Parathyroid adenoma (tissue), 2 donors: ENCODE measurements around the gene TRIM63.

Experiments
- H2AFZ ChIP-seq: fragments of 300-600 bp; sonication (generic); one replicate; pipeline ENCODE4 v1.7.0; 2017; ENCODE audit warnings: antibody characterized with exemption, mild to moderate bottlenecking
- H3K27ac ChIP-seq: fragments of 300-600 bp; sonication (generic); one replicate; pipeline ENCODE4 v1.7.0; 2017
- H3K27me3 ChIP-seq: fragments of 300-600 bp; sonication (generic); one replicate; pipeline ENCODE4 v1.7.0; 2017; ENCODE audit warnings: low read length; ENCODE audit not compliant: control insufficient read depth, insufficient read depth
- H3K36me3 ChIP-seq: fragments of 300-600 bp; sonication (generic); one replicate; pipeline ENCODE4 v1.7.0; 2017; ENCODE audit warnings: low read length; ENCODE audit not compliant: control insufficient read depth, insufficient read depth
- H3K4me1 ChIP-seq: fragments of 300-600 bp; sonication (generic); one replicate; pipeline ENCODE4 v1.7.0; 2017; ENCODE audit warnings: control low read depth
- H3K4me2 ChIP-seq: fragments of 300-600 bp; sonication (generic); one replicate; pipeline ENCODE4 v1.7.0; 2017; ENCODE audit warnings: low read length
- H3K4me3 ChIP-seq: fragments of 300-600 bp; sonication (generic); one replicate; pipeline ENCODE4 v1.7.0; 2017; ENCODE audit warnings: low read depth, low read length
- H3K79me2 ChIP-seq: fragments of 300-600 bp; sonication (generic); one replicate; pipeline ENCODE4 v1.7.0; 2017; ENCODE audit warnings: control low read depth
- H3K9ac ChIP-seq: fragments of 300-600 bp; sonication (generic); one replicate; pipeline ENCODE4 v1.7.0; 2017; ENCODE audit warnings: mild to moderate bottlenecking
- H3K9me3 ChIP-seq: fragments of 300-600 bp; sonication (generic); one replicate; pipeline ENCODE4 v1.7.0; 2017; ENCODE audit warnings: low read length; ENCODE audit not compliant: control insufficient read depth
- TF ChIP-seq, protein P1 (sequence below): fragments of 300-600 bp; sonication (generic); IDR thresholded peaks from one replicate; pipeline ENCODE4 v1.7.0; 2017; ENCODE audit warnings: antibody characterized with exemption, mild to moderate bottlenecking
- donor health status: primary hyperparathyroidism.

Gene TRIM63

DNA sequence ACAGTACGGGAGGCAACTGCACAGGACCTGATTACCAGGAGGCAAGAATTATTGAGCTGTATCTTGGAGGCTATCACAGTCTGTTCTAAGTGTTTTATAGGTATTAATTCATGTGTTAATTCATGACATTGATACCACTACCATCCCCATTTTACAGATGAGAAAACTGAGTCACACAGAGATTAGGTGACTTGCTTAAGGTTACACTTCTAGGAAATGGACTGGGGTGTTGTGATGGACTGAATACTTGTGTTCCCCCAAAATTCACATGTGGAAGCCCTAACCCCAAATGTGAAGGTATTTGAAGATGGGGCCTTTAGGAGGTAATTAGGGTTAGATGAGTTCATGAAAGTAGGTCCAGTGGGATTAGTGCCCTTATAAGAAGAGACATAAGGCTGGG, 10.1 kb upstream of the TRIM63 start:
- no peak overlapping the region for H3K4me3 ChIP-seq
- no peak overlapping the region for H3K27ac ChIP-seq
- no peak overlapping the region for H3K4me2 ChIP-seq
- no peaks in the 10 kb centered on the region for H3K79me2 ChIP-seq
- no peaks in the 10 kb centered on the region for H3K4me1 ChIP-seq
- no peaks in the 10 kb centered on the region for H3K27me3 ChIP-seq
- no peaks in the 10 kb centered on the region for H3K9me3 ChIP-seq
- TF ChIP-seq, protein P1, sequence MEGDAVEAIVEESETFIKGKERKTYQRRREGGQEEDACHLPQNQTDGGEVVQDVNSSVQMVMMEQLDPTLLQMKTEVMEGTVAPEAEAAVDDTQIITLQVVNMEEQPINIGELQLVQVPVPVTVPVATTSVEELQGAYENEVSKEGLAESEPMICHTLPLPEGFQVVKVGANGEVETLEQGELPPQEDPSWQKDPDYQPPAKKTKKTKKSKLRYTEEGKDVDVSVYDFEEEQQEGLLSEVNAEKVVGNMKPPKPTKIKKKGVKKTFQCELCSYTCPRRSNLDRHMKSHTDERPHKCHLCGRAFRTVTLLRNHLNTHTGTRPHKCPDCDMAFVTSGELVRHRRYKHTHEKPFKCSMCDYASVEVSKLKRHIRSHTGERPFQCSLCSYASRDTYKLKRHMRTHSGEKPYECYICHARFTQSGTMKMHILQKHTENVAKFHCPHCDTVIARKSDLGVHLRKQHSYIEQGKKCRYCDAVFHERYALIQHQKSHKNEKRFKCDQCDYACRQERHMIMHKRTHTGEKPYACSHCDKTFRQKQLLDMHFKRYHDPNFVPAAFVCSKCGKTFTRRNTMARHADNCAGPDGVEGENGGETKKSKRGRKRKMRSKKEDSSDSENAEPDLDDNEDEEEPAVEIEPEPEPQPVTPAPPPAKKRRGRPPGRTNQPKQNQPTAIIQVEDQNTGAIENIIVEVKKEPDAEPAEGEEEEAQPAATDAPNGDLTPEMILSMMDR, result no peak
- H3K9ac ChIP-seq, result no peak overlapping the region
- no peaks in the 10 kb centered on the region for H3K36me3 ChIP-seq
- H2AFZ ChIP-seq, result no peak overlapping the region

DNA sequence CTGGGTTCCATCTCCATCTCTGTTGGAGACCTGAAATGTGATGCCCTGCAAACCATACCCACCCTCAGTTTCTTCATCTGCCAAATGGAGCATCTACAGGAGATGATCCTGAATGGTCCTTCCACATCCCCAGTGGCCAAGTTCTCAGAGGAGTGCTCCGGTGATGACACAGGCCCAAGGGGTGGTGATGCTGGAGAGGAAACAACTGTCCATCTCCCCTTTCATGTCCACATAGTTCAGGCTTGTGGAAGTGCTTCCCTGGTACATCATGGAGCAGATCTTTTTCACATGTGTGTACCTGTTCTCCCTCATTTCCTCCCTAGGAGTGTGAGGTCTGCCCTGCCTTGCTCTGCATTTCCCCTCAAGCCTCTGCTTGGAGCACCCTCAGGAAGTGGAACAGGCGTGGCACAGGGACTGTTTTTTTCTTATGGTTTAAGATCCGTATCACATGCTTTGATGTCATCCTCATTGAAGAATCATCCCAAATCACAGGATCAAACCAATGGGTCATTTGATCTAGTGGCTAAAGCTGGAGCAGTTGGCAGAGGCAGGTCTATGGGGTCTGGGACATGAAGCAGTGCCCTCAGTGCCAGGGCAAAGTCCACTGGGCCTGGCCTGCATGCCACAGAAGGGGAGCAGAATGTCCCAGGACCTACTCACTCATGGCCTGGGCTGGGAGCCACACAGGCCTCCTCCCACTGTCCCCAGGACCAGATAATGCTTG, 8.2 kb upstream of the TRIM63 start:
- Histone ChIP-seq H3K9ac (no peak overlapping the region), H3K79me2 (no peaks in the 10 kb centered on the region), H3K27ac (no peak overlapping the region), H3K4me2 (no peak overlapping the region), H3K36me3 (no peaks in the 10 kb centered on the region), H3K4me3 (no peak overlapping the region), H3K4me1 (no peaks in the 10 kb centered on the region), H3K9me3 (no peaks in the 10 kb centered on the region), H3K27me3 (no peaks in the 10 kb centered on the region), H2AFZ (no peak overlapping the region)
- TF ChIP-seq, protein P1, result no peak

DNA sequence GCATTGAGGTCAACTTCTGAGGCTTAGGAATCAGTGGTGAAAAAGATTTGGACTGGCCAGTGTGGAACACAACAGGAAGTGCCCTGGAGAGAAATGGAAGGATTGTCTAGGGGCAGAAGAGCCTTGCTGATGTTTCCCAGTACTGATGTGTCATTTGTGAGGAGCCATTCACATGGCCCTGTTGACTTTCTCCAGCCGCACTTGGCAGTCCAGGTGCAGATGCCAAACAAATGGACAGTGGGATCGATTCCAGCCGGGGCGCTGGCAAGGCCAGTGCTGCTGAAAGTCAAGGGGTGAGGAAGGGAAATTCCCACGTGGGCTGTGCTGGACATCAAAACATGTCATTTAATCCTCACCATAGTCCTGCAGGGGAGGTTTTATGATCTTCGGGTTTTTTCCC, 4.9 kb upstream of the TRIM63 start:
- H3K27me3 ChIP-seq, result no peaks in the 10 kb centered on the region
- no peaks in the 10 kb centered on the region for H3K9me3 ChIP-seq
- no peak overlapping the region for H3K4me2 ChIP-seq
- no peak overlapping the region for H3K9ac ChIP-seq
- H3K27ac ChIP-seq, result no peak overlapping the region
- H3K36me3 ChIP-seq, result no peaks in the 10 kb centered on the region
- H3K4me1 ChIP-seq, result no peaks in the 10 kb centered on the region
- H3K79me2 ChIP-seq, result no peaks in the 10 kb centered on the region
- TF ChIP-seq, protein P1, result no peak
- no peak overlapping the region for H2AFZ ChIP-seq
- no peak overlapping the region for H3K4me3 ChIP-seq

DNA sequence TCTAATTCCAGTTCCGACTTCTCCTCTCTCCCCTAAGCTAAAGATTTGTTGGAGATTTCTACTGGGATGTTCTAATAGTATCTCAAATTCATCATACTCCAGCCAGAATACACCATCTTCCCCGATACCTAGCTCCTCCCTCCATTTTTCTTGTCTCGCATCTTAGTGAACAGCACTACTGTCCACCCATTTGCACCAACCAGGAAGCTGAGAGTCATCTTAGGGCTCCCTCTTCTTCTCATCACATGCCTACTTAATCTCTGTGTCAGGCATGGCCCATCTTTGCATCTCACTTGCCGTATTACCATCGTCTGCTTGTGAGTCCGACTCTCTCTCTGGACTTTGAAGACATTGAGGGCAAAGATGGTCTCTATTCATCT, 3.5 kb upstream of the TRIM63 start:
- H3K4me2 ChIP-seq, result no peak overlapping the region
- H3K4me3 ChIP-seq, result no peak overlapping the region
- H3K4me1 ChIP-seq, result no peaks in the 10 kb centered on the region
- H3K27me3 ChIP-seq, result no peaks in the 10 kb centered on the region
- H3K9ac ChIP-seq, result no peak overlapping the region
- TF ChIP-seq, protein P1, result no peak
- no peak overlapping the region for H3K27ac ChIP-seq
- H3K79me2 ChIP-seq, result no peaks in the 10 kb centered on the region
- no peak overlapping the region for H2AFZ ChIP-seq
- no peaks in the 10 kb centered on the region for H3K36me3 ChIP-seq
- no peaks in the 10 kb centered on the region for H3K9me3 ChIP-seq
